Measurements from ENCODE around the gene ZFP36L2. TPM values are rescaled to one million over a fixed set of nuclear protein-coding genes. Genes with fewer than 3 reads are reported as not detected.
A peak's percentile ranks its signal among the peaks of the same experiment; 100 is the strongest.

Gene ZFP36L2
- total and polyA plus RNA-seq, 2 experiments from 2014 or later, result 37.9 to 38.4 TPM

GRCh38 chr2:43178602-43179542 lies 47.5 kb downstream of the ZFP36L2 start:
- Mint-ChIP-seq H3K4me1 (peaks cover 51% of the 10 kb centered on the region), H3K27me3 (ENCODE audit: insufficient read depth, low read depth, poor library complexity) (peaks cover 22% of the 10 kb centered on the region), H3K4me3 (peak overlapping the region; percentile 58), H3K27ac (peak overlapping the region; percentile 96), H3K9me3 (peaks cover 28% of the 10 kb centered on the region; the same call in 2 of the 3 replicates), H3K36me3 (ENCODE audit: low read depth) (peaks cover 16% of the 10 kb centered on the region)
- Histone ChIP-seq H3K27ac (ENCODE audit: low read depth) (peak overlapping the region; percentile 93), H3K4me1 (ENCODE audit: insufficient read depth) (peaks cover 31% of the 10 kb centered on the region), H4K20me1 (replicated peaks; ENCODE audit: insufficient read depth) (no peaks in the 10 kb centered on the region), H2AFZ (peak overlapping the region; percentile 81), H3K9me2 (ENCODE audit: insufficient read depth) (0 out of 2 replicates have a peak, but pooled peaks cover 5% of the 10 kb centered on the region), H3K36me3 (ENCODE audit: insufficient read depth) (0 out of 2 replicates have a peak, but pooled peaks cover 11% of the 10 kb centered on the region), H3K27me3 (ENCODE audit: insufficient read depth) (no peaks in the 10 kb centered on the region), H3K4me3 (no peak overlapping the region), H3K4me2 (peak overlapping the region; percentile 63), H3F3A (replicated peaks; ENCODE audit: low read depth) (peaks cover 9% of the 10 kb centered on the region; the same call in 1 of the 2 replicates), H3K79me2 (replicated peaks; ENCODE audit: insufficient read depth) (no peaks in the 10 kb centered on the region)
- ATAC-seq, result peak; percentile 79
- DNase-seq (ENCODE audit: low spot score), result peak; percentile 78
- TF ChIP-seq POLR2AphosphoS5 (IDR thresholded peaks at IDR 0.05; ENCODE audit: low read depth) (peak; percentile 45), EZH2 (IDR thresholded peaks at IDR 0.05; ENCODE audit: low read depth, unreplicated experiment) (no peak), EZH2phosphoT487 (IDR thresholded peaks at IDR 0.05; ENCODE audit: unreplicated experiment) (no peak)

- H3K9me3 Mint-ChIP-seq, result peaks cover 33% of the 10 kb centered on the region; the same call in 2 of the 3 replicates
- peaks cover 22% of the 10 kb centered on the region for H3K27me3 Mint-ChIP-seq (ENCODE audit: insufficient read depth, low read depth, poor library complexity)
- H3K27me3 ChIP-seq (ENCODE audit: insufficient read depth), result no peaks in the 10 kb centered on the region
- H3K4me2 ChIP-seq, result peak overlapping the region; percentile 63; the same call in 1 of the 2 replicates
- 0 out of 2 replicates have a peak, but pooled peaks cover 11% of the 10 kb centered on the region for H3K36me3 ChIP-seq (ENCODE audit: insufficient read depth)
- peak overlapping the region; percentile 81 for H2AFZ ChIP-seq
- peaks cover 16% of the 10 kb centered on the region for H3K36me3 Mint-ChIP-seq (ENCODE audit: low read depth)
- peak overlapping the region; percentile 93 for H3K27ac ChIP-seq (ENCODE audit: low read depth)
- no peak overlapping the region; the same call in 2 of the 3 replicates for H3K4me3 Mint-ChIP-seq
- peaks cover 9% of the 10 kb centered on the region; the same call in 1 of the 2 replicates for H3F3A ChIP-seq (replicated peaks; ENCODE audit: low read depth)
- H3K79me2 ChIP-seq (replicated peaks; ENCODE audit: insufficient read depth), result no peaks in the 10 kb centered on the region
- peaks cover 31% of the 10 kb centered on the region for H3K4me1 ChIP-seq (ENCODE audit: insufficient read depth)
- peak overlapping the region; percentile 96 for H3K27ac Mint-ChIP-seq
- H3K9me2 ChIP-seq (ENCODE audit: insufficient read depth), result 0 out of 2 replicates have a peak, but pooled peaks cover 5% of the 10 kb centered on the region
- peaks cover 50% of the 10 kb centered on the region for H3K4me1 Mint-ChIP-seq
- no peak for DNase-seq (ENCODE audit: low spot score)
- no peak for ATAC-seq
- no peaks in the 10 kb centered on the region for H4K20me1 ChIP-seq (replicated peaks; ENCODE audit: insufficient read depth)
- H3K4me3 ChIP-seq, result no peak overlapping the region
- TF ChIP-seq, protein P1, sequence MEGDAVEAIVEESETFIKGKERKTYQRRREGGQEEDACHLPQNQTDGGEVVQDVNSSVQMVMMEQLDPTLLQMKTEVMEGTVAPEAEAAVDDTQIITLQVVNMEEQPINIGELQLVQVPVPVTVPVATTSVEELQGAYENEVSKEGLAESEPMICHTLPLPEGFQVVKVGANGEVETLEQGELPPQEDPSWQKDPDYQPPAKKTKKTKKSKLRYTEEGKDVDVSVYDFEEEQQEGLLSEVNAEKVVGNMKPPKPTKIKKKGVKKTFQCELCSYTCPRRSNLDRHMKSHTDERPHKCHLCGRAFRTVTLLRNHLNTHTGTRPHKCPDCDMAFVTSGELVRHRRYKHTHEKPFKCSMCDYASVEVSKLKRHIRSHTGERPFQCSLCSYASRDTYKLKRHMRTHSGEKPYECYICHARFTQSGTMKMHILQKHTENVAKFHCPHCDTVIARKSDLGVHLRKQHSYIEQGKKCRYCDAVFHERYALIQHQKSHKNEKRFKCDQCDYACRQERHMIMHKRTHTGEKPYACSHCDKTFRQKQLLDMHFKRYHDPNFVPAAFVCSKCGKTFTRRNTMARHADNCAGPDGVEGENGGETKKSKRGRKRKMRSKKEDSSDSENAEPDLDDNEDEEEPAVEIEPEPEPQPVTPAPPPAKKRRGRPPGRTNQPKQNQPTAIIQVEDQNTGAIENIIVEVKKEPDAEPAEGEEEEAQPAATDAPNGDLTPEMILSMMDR (conservative IDR thresholded peaks at IDR 0.05; ENCODE audit: low read depth in 2 of 2), result no peak
- TF ChIP-seq STAT1 (IDR thresholded peaks at IDR 0.05; ENCODE audit: unreplicated experiment) (no peak), ZNF331 (CRISPR knock-in tag; IDR thresholded peaks at IDR 0.05; ENCODE audit: low read depth) (no peak), NANOG (IDR thresholded peaks at IDR 0.05; ENCODE audit: borderline replicate concordance) (no peak), ZNF114 (CRISPR knock-in tag; IDR thresholded peaks at IDR 0.05) (no peak), EZH2phosphoT487 (IDR thresholded peaks at IDR 0.05; ENCODE audit: unreplicated experiment) (no peak), CREB1 (CRISPR knock-in tag; IDR thresholded peaks at IDR 0.05; ENCODE audit: low read depth) (no peak), JUNB (IDR thresholded peaks at IDR 0.05; ENCODE audit: unreplicated experiment) (no peak), POLR2AphosphoS5 (IDR thresholded peaks at IDR 0.05; ENCODE audit: low read depth) (no peak), EZH2 (IDR thresholded peaks at IDR 0.05; ENCODE audit: low read depth, unreplicated experiment) (no peak)
- TF ChIP-seq, protein P2, sequence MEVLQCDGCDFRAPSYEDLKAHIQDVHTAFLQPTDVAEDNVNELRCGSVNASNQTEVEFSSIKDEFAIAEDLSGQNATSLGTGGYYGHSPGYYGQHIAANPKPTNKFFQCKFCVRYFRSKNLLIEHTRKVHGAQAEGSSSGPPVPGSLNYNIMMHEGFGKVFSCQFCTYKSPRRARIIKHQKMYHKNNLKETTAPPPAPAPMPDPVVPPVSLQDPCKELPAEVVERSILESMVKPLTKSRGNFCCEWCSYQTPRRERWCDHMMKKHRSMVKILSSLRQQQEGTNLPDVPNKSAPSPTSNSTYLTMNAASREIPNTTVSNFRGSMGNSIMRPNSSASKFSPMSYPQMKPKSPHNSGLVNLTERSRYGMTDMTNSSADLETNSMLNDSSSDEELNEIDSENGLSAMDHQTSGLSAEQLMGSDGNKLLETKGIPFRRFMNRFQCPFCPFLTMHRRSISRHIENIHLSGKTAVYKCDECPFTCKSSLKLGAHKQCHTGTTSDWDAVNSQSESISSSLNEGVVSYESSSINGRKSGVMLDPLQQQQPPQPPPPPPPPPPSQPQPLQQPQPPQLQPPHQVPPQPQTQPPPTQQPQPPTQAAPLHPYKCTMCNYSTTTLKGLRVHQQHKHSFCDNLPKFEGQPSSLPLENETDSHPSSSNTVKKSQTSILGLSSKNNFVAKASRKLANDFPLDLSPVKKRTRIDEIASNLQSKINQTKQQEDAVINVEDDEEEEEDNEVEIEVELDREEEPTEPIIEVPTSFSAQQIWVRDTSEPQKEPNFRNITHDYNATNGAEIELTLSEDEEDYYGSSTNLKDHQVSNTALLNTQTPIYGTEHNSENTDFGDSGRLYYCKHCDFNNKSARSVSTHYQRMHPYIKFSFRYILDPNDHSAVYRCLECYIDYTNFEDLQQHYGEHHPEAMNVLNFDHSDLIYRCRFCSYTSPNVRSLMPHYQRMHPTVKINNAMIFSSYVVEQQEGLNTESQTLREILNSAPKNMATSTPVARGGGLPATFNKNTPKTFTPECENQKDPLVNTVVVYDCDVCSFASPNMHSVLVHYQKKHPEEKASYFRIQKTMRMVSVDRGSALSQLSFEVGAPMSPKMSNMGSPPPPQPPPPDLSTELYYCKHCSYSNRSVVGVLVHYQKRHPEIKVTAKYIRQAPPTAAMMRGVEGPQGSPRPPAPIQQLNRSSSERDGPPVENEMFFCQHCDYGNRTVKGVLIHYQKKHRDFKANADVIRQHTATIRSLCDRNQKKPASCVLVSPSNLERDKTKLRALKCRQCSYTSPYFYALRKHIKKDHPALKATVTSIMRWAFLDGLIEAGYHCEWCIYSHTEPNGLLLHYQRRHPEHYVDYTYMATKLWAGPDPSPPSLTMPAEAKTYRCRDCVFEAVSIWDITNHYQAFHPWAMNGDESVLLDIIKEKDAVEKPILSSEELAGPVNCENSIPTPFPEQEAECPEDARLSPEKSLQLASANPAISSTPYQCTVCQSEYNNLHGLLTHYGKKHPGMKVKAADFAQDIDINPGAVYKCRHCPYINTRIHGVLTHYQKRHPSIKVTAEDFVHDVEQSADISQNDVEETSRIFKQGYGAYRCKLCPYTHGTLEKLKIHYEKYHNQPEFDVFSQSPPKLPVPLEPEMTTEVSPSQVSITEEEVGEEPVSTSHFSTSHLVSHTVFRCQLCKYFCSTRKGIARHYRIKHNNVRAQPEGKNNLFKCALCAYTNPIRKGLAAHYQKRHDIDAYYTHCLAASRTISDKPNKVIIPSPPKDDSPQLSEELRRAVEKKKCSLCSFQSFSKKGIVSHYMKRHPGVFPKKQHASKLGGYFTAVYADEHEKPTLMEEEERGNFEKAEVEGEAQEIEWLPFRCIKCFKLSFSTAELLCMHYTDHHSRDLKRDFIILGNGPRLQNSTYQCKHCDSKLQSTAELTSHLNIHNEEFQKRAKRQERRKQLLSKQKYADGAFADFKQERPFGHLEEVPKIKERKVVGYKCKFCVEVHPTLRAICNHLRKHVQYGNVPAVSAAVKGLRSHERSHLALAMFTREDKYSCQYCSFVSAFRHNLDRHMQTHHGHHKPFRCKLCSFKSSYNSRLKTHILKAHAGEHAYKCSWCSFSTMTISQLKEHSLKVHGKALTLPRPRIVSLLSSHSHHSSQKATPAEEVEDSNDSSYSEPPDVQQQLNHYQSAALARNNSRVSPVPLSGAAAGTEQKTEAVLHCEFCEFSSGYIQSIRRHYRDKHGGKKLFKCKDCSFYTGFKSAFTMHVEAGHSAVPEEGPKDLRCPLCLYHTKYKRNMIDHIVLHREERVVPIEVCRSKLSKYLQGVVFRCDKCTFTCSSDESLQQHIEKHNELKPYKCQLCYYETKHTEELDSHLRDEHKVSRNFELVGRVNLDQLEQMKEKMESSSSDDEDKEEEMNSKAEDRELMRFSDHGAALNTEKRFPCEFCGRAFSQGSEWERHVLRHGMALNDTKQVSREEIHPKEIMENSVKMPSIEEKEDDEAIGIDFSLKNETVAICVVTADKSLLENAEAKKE (CRISPR knock-in tag; IDR thresholded peaks at IDR 0.05), result no peak
Measured at GRCh38 chr2:43178055-43178598, 48.3 kb downstream of the ZFP36L2 start.

Data from GM23338 (cell line).